ENCODE results near the gene CNTROB.

Gene CNTROB

DNA sequence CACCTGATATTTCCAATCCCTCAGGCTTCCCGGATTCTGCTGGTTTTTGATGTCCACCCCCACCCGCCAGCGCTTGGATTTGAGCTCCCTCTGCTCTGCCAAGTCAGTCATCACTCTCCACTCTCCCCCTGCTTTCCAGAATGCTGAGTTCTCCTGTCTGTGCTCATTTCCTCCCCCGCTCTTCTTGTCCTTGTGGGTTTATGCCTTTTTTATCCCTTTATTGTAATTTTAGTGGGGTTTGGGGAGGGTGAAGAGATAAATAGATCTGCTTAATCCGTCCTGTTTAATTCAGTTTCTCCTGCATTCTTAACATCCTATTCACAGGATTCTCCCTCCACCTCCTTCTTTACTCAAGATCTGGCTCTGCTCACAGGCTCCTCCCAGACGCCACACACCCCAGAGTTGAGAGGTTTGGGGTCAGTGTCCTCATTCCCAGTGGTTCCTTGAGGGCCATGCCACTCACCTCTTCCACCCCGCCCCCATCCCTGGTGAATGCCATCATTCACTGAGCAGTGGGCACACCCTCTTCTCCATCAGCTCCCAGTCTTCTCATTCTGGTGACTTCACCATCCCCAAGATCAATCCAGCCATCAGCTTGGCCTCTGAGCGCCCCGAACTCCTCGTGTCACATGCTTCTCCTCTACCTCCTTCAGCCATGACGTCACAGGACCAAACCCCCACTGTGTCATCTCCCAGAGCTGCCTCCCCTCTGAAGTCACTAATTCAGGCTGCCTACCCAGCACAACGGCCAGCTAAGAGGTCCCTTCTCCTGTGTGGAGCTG is 55.3 kb downstream of the CNTROB start:
- no peak for DNase-seq (ENCODE audit: low read depth)

- DNase-seq (ENCODE audit: low read depth): peak; percentile 56
Observed at GRCh38 chr17:7988750-7989178, 56.8 kb downstream of the CNTROB start.

DNA sequence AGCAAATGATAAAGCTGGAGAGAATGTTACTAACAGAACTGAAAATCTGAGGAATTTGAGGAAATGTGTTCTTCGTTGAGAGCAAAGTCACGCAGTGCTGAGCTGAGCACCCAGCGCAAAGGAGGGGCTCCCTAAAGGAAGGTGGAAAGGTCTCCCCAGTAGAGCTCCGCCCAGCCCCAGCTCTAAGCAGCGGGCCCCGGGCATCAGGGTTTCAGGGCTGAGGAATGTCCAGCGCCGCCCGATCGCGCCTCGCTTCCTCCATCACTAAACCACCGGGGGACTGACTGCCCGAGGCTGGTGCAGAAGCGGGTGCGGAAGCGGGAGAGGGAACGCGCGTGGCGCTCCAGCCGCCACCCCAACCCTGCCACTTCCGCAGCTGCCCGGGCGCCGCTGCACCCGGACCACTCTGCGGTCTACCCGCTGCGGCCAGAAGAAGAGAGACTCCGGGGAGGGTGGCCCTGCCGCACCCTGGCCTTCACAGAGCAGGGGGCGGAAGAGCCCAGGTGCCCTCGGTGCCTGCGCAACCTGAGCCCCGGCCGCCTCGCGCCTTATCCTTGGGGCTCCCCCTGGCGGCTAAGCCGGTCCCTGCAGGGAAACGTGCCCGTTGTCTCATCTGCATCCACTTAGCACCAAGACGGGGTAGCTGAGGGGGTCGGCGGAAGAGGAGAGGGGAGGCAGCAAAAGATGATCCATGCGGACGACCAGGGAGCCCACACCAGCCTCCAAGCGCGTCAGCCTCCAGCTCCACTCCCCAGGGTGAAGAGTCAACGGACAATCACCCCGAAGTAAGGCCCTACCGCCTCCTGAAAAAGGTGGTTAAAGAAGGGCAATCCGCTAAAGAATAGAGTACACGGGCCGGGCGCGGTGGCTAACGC is 58.0 kb downstream of the CNTROB start:
- peak; percentile 87 for DNase-seq (ENCODE audit: low read depth)

- no peak for DNase-seq (ENCODE audit: low read depth)
Observed at GRCh38 chr17:7992516-7992915, 60.5 kb downstream of the CNTROB start.

GRCh38 chr17:7992924-7993323 is 60.9 kb downstream of the CNTROB start:
- DNase-seq (ENCODE audit: low read depth): no peak

GRCh38 chr17:7993972-7994589 is 62.1 kb downstream of the CNTROB start:
- DNase-seq (ENCODE audit: low read depth): no peak

- DNase-seq (ENCODE audit: low read depth): no peak
Observed at GRCh38 chr17:7995724-7996123, 63.7 kb downstream of the CNTROB start.

- no peak for DNase-seq (ENCODE audit: low read depth)
Observed at GRCh38 chr17:7997186-7997585, 65.2 kb downstream of the CNTROB start.

Data from stimulated activated CD4-positive, alpha-beta T cell treated with anti-CD3 and anti-CD28 coated beads, Interleukin-2, amount 100 ng/mL, for 4 hours (primary cell).